Measurements from ENCODE around the gene EMID1.

DNA sequence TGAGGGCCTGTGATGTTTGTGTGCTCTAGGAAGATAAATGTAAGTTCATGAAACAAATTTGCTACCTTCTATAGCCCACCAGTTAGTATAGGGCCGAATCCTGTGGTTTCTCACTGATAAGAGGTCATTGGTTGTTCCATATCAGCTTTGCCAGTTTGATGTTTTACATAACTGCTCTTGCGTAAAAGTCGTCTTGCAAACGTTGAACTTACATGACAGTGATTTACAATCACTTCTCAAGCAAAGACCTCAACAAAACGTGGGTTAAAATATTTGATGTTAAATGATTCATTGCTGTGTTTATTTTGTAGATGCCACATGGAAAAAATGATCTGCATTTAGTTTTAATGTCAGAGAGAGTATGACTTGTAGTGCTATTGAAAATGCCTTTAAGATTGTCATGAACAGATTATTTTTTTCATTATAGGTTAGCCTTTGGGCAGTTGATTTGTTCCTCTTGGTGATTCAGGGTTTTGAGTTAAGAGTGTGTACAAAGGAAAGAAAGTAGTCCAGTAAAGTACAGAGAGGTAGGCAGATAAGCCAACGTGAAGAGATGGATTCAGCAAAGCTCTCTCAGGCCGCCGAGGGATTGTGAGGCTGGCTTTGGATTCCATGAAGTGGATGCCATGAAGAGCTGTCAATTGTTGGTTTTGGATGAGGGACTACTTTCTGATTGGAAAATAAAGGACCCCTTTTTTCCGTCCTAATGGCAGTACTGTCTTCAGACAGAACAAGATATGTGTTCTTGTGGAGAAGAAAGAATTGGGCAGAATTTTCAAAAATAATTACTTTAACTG is 65.0 kb downstream of the EMID1 start:
- TF ChIP-seq CTCF (IDR thresholded peaks at IDR 0.05) (no peak), POLR2A (IDR thresholded peaks at IDR 0.05) (no peak)
